HL-60/S4 treated with phorbol 12-myristate 13-acetate at 8.2 ng/mL for 4 days and 3 days (cell line): ENCODE data around the gene CACNA1D.

Source experiments
- in situ Hi-C: fragments of 300-500 bp; cut with MboI; formaldehyde crosslinking; loops from 2 replicates; pipeline ENCODE4 v1.15.0; 2022; ENCODE audit warnings: low sequenced_read_pairs

Gene CACNA1D

GRCh38 chr3:53525765-53526703 is 31.6 kb downstream of the CACNA1D start:
- in situ Hi-C loops = no loop called here

DNA sequence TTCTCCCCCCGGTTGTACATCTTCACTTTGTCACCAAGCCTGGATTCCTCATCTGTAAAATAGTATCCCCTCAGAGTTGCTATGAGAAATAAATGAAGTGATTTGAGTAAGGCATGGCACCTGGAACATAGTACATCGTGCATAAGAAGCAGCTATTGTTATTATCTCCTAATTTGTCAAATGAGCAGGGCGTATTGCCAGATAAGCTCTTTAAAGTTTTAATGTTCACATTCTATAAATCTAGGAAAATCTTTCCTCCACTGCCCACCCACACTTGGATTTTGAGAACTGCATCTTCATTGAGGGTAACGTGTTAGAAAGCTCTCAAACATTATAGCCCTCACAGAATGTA is 32.3 kb downstream of the CACNA1D start:
- in situ Hi-C loops = no loop called here

DNA sequence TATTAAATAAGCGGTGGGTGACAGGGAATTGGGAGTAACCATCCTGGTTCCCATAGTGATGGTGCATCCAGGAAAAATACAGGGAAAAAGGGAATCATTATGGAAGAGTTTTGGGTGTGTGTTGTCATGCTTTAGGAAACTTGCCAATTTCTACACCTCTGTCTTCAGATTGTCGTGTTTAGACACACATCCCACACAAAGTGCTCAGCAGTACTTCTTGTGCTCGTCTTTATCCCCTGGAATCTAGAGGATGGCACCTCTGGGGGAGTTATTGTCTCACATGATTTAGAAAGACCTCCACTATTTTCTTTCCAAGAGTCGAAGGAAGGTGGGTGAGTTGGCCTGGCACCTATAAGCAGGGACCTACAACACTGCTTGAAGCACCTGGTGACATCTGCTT is 35.8 kb downstream of the CACNA1D start:
- in situ Hi-C loops = no loop called here

- in situ Hi-C loops = no loop called here
Measured at GRCh38 chr3:53531749-53532148, 37.3 kb downstream of the CACNA1D start.

DNA sequence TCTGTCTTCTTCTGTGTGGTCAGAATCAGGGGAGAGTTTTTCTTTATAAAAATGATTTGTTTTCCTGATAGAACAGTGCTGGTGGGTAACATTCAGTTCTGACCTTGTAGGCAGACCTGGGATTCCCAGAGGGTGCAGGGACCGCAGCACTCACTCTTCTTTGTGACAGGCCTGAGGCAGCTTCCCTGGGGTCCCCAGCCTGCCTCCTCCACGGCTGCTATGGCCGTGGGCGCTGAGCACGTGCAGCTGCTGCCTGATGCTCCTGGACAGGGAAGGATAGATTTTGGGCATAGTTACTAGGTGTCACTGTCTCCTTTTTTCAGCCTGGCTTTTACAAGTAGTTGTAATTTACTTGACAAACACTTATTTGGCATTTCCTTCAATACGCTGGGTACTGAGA is 39.1 kb downstream of the CACNA1D start:
- in situ Hi-C loops = no loop called here

GRCh38 chr3:53534216-53534615 is 39.8 kb downstream of the CACNA1D start:
- in situ Hi-C loops = no loop called here

DNA sequence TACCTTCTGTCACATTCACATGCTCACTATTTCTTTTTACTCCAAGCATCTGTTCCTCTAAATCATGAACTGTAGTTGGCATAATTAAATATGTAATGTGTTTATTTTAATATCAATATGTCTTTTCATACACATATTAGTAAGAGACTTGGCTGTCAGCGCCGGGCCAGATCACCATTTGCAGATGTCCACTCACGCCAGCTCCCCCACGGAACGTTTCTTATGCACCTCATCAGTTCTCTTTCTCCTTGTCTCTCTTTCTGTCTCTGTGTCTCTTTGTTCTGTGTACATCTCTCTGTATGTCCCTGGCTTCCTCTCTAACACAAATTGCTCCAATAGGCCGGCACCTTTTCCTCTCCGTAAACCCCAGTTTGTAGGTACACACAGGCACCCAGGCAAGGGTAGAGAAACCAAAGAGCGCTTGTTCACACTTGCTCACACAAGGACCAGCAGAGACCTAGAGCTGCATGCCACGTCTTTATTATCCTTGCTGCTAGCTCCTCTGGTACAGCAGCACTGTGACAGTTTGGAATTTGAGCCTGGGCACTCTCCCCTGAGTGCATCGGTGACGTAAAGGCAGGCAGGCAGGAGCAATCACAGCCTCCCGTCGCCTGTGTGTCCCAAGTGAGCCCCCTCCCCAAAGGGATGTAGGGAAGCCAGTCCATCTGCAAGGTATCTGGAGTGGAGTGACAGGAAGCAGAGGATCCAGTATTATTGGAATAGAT is 40.4 kb downstream of the CACNA1D start:
- in situ Hi-C loops = no loop called here

DNA sequence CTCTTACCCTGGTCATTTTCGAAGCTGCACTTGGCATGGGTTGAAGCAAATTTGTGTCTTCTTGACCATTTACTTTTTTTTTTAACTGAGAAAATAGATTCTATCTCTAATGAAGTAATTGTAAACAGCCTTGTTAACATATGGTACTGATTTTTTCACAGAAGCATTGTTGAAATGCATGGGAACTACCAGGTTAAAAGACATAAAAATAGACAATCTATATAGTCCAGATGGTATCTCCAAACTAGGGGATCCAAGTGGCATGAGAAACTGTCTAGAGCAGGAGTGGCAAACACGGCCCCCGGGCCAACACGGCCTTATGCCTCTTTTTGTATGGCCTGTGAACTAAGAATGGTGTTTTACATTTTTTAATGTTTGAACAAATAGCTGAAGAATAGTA is 41.9 kb downstream of the CACNA1D start:
- in situ Hi-C loops = no loop called here

GRCh38 chr3:53544357-53544756 is 49.9 kb downstream of the CACNA1D start:
- in situ Hi-C loops = no loop called here

- in situ Hi-C loops = no loop called here
Measured at GRCh38 chr3:53545310-53545995, 51.0 kb downstream of the CACNA1D start.

GRCh38 chr3:53545996-53546359 is 51.6 kb downstream of the CACNA1D start:
- in situ Hi-C loops = no loop called here

DNA sequence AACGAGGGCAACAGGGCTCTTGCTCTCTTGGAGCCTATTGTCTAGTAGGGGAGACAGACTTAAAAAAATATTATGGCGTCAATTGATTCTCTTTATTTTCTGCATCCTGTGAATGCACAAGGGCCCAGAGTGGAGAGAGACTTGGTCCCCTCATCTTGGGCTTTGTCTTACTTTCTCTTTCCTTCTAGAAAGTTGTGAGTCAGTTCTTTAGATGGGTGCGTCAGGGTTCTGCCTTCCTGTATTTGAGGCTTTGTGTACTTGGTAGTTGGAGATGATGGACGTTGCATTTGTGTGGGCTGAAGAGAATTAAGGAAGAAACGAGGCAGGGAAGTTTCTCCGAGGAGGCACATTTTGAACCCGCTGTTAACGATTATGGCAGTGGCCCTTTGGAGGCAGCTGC is 52.9 kb downstream of the CACNA1D start:
- in situ Hi-C loops = no loop called here

GRCh38 chr3:53550005-53550620 is 55.7 kb downstream of the CACNA1D start:
- in situ Hi-C loops = no loop called here

DNA sequence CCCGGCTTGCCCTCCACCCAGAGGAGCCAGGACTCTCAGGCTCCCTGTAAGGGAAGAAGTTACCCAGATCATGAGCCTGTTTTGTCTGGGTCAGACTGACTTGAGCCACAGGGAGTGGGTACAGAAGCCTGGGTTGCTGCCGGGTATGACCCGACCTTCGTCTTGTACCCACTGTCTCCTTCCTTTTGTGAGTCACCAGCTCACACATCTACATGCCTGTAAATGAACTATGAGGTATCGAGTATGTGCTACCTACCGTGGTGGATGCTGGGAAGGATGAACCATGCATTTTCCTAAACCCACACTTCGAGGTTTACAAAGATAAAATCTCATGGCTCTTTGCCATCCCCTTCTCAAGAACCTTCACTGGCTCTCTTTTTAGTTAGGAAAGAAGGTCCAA is 56.9 kb downstream of the CACNA1D start:
- in situ Hi-C loops = no loop called here

DNA sequence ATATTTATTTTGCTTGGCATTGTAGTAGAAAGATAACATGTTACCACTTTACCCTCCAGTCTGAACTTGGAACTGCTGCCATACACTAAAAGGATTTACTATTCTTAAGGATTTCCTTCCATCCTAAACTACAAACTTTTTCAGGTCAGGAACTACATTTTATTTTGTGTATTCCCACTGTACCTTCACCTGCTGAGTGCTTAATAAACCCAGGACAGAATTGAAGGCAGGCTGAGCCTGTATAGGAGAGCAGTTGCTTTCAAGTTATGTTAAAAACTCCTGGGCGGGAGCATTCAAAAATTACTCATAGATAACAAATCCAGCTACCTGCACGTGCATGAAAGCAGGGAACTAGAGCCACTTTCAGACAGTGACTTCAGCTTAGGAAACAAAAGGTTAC is 58.3 kb downstream of the CACNA1D start:
- in situ Hi-C loops = no loop called here

DNA sequence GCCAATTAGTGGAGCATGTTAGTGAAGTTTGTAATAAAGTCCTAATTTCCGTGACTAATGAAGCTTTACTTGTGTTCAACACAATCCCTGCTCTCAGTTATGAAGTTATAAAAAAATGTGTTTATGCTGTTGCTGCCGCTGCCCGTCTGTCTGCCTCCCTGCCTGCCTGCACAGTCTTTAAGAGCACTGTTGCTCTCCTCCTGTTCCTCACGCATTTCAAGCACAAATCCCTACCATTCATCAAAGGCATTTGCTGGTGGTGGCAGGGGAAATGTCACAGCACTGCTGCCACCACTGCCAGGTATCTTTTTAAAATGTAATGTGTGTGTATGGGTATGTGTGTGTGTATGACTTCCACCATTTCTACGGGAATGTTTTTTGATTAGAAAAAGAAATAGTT is 58.8 kb downstream of the CACNA1D start:
- in situ Hi-C loops = no loop called here

- in situ Hi-C loops = no loop called here
Measured at GRCh38 chr3:53554559-53555067, 60.2 kb downstream of the CACNA1D start.

DNA sequence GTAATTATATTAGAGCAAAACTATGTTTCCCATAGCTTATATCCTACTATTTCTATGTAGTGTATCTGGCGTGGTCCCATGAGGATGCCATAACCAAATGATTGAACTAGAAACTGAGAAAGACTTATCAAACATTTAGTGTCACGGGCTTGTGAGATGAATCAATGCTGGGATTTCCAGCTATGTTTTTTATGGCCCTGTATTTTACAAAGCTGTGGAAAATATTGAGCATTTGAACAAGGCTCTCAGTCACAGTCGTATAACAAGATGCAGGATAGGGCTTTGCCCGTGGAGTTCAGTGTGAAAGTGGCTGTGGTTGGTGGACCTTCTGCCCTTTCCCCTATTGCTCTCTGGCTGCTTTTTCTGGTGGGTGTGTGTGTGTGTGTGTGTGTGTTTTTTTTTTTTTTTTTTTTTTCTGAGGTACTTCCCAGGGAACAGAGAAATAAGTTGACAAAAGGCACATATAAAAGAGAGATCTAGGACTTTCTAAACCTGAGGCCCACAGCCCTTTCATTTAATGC is 60.7 kb downstream of the CACNA1D start:
- in situ Hi-C loops = no loop called here

GRCh38 chr3:53566461-53567145 is 72.2 kb downstream of the CACNA1D start:
- in situ Hi-C loops = no loop called here

- in situ Hi-C loops = no loop called here
Measured at GRCh38 chr3:53570081-53570480, 75.7 kb downstream of the CACNA1D start.
